ENCODE measurements around the gene RNF175. TPM values are rescaled to one million over a fixed set of nuclear protein-coding genes. Genes with fewer than 3 reads are reported as not detected.

RNF175 gene
- total RNA-seq, 4 donors from 2014 or later, result not detected

GRCh38 chr4:153747406-153747955 is 12.3 kb downstream of the RNF175 start:
- TF ChIP-seq CTCF (IDR thresholded peaks at IDR 0.05; ENCODE audit: low read depth), result no peak

- no peak for TF ChIP-seq CTCF (IDR thresholded peaks at IDR 0.05; ENCODE audit: low read depth)
Measured at GRCh38 chr4:153745651-153746050, 14.2 kb downstream of the RNF175 start.

- TF ChIP-seq CTCF (IDR thresholded peaks at IDR 0.05; ENCODE audit: low read depth), result no peak
Measured at GRCh38 chr4:153741541-153741940, 18.3 kb downstream of the RNF175 start.

GRCh38 chr4:153735906-153736461 is 23.8 kb downstream of the RNF175 start:
- TF ChIP-seq CTCF (IDR thresholded peaks at IDR 0.05; ENCODE audit: low read depth), result no peak

GRCh38 chr4:153733751-153734448 is 25.9 kb downstream of the RNF175 start:
- TF ChIP-seq CTCF (IDR thresholded peaks at IDR 0.05; ENCODE audit: low read depth), result no peak

GRCh38 chr4:153731239-153731638 is 28.6 kb downstream of the RNF175 start:
- no peak for TF ChIP-seq CTCF (IDR thresholded peaks at IDR 0.05; ENCODE audit: low read depth)

- no peak for TF ChIP-seq CTCF (IDR thresholded peaks at IDR 0.05; ENCODE audit: low read depth)
Measured at GRCh38 chr4:153729895-153730294, 29.9 kb downstream of the RNF175 start.
